ENCODE data around the gene GOT2. TPM values are rescaled to one million over a fixed set of nuclear protein-coding genes. Genes with fewer than 3 reads are reported as not detected.

Gene GOT2
- total RNA-seq, 1 donor = 29.9 TPM

GRCh38 chr16:58723109-58723508 is 11.0 kb downstream of the GOT2 start:
- no peak overlapping the region for H3K4me3 ChIP-seq (ENCODE audit: low read depth, low read length)
- TF ChIP-seq CTCF (IDR thresholded peaks at IDR 0.05; ENCODE audit: insufficient read depth, low read length) = no peak

GRCh38 chr16:58717994-58718393 is 16.1 kb downstream of the GOT2 start:
- TF ChIP-seq CTCF (IDR thresholded peaks at IDR 0.05; ENCODE audit: insufficient read depth, low read length) = no peak

More at GRCh38 chr16:58723109-58723508, 11.0 kb downstream of the GOT2 start:
- no peak for DNase-seq (ENCODE audit: low read depth)

GRCh38 chr16:58716468-58716867 is 17.6 kb downstream of the GOT2 start:
- DNase-seq (ENCODE audit: low read depth) = no peak
- no peak for TF ChIP-seq CTCF (IDR thresholded peaks at IDR 0.05; ENCODE audit: insufficient read depth, low read length)
- H3K4me3 ChIP-seq (ENCODE audit: low read depth, low read length) = no peak overlapping the region

More at GRCh38 chr16:58717994-58718393, 16.1 kb downstream of the GOT2 start:
- no peak overlapping the region for H3K4me3 ChIP-seq (ENCODE audit: low read depth, low read length)
- no peak for DNase-seq (ENCODE audit: low read depth)

- no peak for TF ChIP-seq CTCF (IDR thresholded peaks at IDR 0.05; ENCODE audit: insufficient read depth, low read length)
- H3K4me3 ChIP-seq (ENCODE audit: low read depth, low read length) = no peak overlapping the region
- no peak for DNase-seq (ENCODE audit: low read depth)
Observed at GRCh38 chr16:58713742-58714141, 20.4 kb downstream of the GOT2 start.

- no peak for DNase-seq (ENCODE audit: low read depth)
- no peak for TF ChIP-seq CTCF (IDR thresholded peaks at IDR 0.05; ENCODE audit: insufficient read depth, low read length)
- no peak overlapping the region for H3K4me3 ChIP-seq (ENCODE audit: low read depth, low read length)
Observed at GRCh38 chr16:58709333-58709732, 24.8 kb downstream of the GOT2 start.

GRCh38 chr16:58699151-58699550 is 35.0 kb downstream of the GOT2 start:
- H3K4me3 ChIP-seq (ENCODE audit: low read depth, low read length) = no peak overlapping the region
- no peak for DNase-seq (ENCODE audit: low read depth)
- TF ChIP-seq CTCF (IDR thresholded peaks at IDR 0.05; ENCODE audit: insufficient read depth, low read length) = no peak

GRCh38 chr16:58695368-58695767 is 38.7 kb downstream of the GOT2 start:
- no peak for TF ChIP-seq CTCF (IDR thresholded peaks at IDR 0.05; ENCODE audit: insufficient read depth, low read length)
- H3K4me3 ChIP-seq (ENCODE audit: low read depth, low read length) = no peak overlapping the region
- no peak for DNase-seq (ENCODE audit: low read depth)
